DMS 273 treated with DMSO at 0.1 percent for 48 hours (cell line): Measurements from ENCODE around the gene RBKS.

Experiments
- DNase-seq: peaks from one replicate; lab custom pipeline; 2025; lab: John Stamatoyannopoulos, UW

The RBKS gene

DNA sequence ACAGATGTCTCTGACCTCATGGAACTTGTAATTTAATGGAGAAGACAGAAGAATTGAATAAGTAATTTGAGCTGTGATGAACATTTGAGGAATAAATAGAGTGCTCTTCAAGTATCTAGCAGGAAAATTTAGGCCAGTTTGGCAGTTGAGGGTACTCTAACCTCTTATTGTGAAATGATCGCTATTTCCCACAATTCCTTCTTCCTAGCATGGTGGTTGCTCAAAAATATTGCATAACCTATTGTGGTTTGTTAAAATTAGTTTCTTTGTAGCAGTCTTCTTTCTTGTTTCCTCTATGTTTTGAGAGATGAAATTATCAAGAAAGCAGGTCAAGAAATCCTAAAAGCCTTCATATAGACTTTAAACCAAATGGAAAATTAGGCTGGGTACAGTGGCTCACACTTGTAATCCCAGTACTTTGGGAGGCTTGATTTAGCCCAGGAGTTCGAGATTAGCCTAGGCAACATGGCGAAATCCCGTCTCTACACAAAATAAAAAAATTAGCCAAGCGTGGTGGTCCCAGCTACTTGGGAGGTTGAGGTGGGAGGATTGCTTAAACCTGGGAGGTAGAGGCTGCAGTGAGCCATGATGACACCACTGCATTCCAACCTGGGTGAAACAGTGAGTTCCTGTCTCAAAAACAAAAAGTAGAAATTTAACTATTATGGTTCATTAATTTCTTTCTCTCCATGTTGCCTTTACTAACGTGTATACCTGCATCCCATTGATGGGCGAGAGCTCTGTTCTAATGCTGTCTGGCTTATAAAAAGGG lies 58.7 kb downstream of the RBKS start:
- no peak for DNase-seq

DNA sequence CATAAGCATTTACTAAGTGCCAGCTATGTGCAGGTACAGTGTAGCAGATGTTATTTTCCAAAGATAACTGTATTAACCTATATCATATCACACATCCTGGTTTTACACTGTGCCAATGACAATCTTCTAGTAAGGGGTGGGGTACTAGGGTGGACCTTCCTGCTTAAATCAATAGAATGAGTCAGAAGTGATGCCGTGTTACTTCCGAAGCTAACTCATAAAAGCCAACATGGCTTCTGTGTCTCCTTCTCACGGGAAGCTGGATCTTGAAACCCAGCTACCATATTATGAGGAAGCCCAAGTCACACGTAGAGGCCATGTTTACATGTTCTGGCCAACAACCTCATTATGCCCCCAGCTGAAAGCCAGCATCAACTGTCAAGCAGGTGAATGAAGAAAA lies 59.5 kb downstream of the RBKS start:
- no peak for DNase-seq

DNA sequence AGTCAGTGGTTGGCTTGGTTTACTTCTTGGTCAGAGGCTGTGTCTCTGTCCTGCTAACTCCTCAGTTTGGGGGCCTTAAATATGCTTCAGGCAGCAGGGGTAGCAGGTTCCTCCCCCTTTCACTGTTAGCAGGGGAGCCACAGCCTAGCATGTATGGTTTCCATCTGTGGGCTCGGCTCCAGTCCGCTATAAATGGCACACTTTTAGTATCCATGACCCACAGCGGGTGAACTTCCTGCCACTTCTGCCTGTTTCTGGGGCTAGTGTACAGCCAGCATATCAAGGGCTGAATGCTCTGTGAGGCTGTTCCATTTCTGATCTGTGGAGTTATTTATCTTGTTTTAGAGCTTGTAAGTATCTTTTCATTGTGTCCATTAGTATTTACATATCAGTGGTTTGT lies 60.4 kb downstream of the RBKS start:
- no peak for DNase-seq

DNA sequence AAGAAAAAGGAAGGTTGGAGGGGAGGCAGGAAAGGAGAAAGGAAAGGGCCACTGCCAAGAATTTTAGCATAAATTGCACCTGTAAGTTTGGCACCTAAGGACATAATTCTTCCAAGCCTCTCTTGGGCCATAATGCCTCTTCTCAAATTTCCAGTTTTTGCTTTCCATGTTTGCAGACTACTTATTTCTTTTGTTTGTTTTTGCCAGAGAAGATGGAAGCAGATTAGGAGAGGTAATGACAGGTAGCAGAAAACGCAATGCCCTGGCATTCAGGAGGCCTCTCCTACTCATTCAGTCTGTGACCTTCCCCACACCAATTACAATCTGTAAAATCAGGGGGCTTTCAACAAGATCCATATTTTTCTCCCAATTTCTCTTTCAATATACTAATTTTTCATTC lies 61.9 kb downstream of the RBKS start:
- no peak for DNase-seq

DNA sequence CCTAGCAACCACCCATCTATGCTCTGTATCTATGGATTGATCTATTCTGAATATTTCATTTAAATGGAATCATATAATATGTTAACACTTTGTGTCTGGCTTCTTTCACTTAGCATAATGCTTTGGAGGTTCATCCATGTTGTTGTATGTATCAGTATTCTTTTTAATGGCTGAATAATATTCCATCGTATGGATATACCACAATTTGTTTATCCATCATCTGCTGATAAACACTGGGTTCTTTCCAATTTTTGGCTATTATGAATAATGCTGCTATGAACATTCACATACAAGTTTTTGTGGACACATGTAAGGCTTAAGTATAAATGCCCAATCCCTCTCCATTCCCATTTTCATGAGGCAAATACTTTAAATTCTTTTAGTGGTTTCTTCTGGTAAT lies 65.8 kb downstream of the RBKS start:
- no peak for DNase-seq

DNA sequence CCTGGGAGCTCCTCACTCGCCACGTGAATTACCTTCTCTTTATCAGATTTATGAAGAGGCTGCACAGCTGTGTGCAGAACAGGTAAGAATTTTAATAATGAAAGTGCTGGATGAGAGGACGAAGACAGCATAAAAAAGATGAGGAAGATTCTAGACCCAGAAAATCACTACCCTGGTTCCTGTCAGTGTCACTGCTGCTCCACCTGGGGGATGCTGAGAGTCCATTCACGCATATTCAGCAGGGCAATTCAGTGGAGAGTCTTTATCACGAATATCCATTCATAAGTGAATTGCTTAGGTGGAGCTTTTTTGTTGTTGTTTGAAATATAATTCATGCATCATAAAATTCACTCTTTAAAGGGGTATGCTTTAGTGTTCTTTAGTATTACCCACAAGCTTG lies 66.6 kb downstream of the RBKS start:
- no peak for DNase-seq

DNA sequence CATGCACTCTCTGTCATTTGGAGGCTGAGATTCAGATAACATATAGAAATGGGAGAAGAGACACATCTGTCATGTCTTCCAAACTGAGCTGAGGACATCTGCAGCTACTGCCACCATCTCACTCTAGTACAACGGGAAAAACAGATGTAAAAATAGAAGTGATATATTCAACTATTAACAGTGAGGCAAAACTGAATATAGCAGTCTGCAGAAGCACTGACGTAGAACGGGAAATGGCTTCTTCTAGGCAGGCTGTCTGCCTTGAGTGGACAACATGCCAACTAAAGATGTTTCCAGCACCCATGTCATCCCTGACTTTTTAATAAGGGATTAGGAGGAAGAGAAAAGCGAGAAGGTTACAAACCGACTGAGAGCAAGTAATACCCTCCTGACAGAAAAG lies 67.1 kb downstream of the RBKS start:
- DNase-seq, result no peak

DNA sequence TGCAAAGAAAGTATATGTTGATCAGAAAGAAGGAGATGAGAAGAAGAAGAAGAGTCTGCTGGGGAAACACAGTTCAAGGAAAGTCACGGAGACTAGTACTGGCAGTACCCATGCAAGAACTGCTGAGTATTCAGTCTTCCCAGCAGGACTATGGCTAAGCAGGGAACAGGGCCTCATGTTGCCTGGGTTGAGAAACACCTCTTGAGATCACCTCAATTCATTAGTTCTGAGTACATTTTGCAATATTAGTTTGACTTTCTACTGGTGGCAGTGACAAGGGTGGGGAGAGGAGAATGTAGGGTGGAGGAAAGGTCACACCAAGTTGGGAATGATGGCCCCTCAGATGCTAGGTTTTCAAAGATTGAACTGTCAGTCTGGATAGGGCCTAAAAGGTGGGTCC lies 68.1 kb downstream of the RBKS start:
- no peak for DNase-seq

DNA sequence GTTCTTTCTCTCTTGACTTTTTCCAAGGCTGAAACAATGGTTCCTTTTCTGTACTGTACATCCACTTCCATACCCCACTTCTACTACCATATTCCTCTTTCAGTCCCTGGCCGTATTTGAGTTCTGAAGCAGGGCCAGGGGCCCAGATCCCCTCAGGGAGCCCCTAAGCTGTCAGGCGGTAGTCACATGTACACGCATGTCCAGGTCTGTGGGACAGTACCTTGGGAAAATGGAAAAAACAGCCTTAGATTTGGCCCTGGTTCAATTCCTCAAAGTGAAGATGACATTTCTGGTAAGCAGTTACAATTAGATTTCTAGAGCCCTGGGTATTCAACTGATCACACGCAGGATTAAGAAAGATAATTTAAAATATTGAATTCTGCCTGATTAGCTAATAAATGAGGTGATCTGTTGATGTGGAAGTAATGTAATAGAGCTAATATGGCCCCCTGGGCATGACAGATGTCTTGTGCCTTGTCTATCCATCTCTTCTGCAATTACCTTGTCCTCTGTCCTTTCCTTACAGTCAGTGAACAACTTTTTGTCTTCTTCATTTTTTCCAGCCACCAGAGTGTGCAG lies 74.2 kb downstream of the RBKS start:
- no peak for DNase-seq

DNA sequence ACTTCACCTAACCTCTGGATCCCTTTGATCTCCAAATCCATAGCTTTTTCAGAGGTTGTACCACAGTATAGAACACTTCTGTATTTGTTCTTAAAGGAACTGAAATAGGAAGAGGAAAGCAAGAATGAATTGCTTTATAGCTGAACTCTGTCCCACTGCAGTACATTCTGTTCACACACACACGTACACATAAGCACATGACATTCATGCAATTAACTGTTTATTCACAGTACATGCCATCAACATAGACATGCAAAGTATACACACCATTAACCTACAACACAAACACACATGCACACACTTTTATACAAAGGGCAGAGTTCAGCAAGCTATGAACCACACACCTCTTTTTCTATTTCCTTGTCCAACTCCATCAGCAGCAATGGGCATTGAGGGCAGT lies 75.4 kb downstream of the RBKS start:
- no peak for DNase-seq

DNA sequence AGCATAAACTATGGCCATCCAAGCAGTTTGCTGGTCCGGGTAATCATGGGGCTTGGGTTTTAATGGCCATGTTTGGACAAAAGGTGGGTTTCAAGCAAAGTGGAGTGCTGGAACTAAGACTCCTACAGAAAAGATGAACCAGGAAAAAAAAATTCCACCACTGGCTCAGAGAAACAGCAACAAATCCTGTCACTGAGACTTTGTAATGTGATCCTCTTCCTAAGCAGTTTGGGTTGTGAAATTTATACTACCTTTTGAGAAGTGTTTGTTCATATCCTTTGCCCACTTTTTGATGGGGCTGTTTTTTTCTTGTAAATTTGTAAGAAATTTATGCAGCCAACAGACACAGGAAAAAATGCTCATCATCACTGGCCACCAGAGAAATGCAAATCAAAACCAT lies 78.4 kb downstream of the RBKS start:
- DNase-seq, result no peak

DNA sequence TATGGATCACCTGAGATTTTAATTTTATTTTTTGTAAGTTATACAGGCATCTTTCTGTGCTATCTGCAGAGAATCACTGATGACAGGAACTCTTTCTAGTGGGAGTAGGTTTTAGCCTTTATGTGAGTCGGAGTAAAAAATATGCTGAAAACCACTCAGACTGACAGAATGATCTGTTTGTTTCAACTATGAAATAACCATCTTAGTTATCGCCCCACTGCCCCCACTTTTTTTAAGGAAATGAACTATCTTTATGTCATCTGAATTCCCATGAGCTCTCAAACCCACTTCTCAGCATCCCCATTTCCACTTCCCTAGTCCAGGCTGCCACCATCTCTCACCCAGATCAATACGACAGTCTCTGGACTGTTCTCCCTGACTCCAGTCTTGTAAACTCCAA lies 79.7 kb downstream of the RBKS start:
- no peak for DNase-seq

DNA sequence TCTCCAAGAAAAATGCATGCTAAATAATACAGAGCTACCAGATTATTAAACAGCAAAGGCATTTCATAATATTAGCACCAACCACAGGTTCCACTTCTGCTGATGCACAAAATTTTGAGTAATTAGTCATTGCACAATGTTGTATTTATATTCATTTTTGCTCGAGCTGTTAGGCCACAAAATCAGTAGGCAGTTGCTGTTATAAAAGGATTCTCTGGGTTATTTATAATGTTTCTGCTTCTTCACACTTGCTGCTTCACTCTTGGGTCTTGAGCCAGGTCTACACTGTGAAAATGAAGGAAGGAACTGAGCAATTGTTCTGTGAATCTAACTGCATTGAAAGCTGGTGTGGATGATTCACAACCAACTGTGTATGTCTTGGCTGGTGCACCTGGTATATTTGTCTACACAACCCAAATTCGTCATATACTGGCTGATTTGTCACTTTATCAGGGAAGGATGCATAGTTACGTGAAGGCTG lies 80.4 kb downstream of the RBKS start:
- no peak for DNase-seq

DNA sequence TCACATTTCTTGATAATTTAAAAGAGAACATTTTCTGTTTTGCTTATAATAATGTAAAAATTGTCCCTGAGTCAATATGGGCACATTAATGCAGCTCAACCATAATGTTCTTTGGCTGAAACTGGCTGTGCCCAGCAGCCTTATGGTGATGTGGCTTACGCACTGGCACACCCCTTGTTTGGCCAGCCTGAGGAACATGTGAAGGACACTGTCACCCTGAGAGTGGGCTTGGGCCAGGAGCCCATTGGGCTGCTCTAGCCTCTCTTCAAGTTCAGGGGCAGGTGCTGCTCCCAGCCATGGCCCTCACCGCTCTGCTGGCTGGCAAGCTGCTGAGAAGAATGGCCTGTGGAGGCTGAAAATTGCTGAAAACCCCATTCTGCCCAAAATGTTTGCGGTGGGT lies 81.2 kb downstream of the RBKS start:
- DNase-seq, result no peak

DNA sequence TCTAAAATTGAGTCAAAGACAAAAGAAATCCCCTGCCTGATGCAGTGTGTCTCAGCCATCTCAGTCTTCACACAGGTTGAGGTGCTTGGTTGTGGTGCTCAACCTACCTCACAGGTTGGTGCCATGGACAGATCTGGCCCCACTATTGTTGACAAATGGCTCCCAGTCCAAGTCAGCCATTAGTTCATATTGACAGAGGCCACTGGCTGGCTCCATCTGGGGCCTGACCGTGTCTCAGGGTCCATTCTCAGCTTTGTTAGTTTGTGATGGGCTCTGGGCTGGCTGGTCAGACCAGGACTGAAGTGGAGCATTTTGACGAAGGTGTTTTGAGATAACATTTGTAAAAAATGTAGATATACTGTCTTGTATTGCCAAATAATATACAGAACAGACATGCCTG lies 81.8 kb downstream of the RBKS start:
- DNase-seq, result no peak

DNA sequence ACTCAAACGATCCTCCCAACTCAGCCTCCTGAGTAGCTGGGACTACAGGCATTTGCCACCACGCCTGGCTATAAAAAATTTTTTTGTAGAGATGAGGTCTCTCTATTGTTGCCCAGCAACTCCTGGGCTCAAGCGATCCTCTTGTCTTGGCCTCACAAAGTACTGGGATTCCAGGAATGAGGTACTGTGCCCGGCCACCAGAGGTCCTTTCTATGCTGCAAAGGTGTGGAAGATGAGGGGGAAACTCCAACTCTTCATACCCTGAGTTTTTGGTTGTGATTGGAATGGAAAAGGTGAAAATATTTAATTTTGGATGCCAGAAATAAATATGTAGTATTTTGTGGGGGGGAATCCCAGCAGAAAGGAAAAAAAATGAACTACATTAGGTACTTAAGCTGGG lies 82.7 kb downstream of the RBKS start:
- no peak for DNase-seq

DNA sequence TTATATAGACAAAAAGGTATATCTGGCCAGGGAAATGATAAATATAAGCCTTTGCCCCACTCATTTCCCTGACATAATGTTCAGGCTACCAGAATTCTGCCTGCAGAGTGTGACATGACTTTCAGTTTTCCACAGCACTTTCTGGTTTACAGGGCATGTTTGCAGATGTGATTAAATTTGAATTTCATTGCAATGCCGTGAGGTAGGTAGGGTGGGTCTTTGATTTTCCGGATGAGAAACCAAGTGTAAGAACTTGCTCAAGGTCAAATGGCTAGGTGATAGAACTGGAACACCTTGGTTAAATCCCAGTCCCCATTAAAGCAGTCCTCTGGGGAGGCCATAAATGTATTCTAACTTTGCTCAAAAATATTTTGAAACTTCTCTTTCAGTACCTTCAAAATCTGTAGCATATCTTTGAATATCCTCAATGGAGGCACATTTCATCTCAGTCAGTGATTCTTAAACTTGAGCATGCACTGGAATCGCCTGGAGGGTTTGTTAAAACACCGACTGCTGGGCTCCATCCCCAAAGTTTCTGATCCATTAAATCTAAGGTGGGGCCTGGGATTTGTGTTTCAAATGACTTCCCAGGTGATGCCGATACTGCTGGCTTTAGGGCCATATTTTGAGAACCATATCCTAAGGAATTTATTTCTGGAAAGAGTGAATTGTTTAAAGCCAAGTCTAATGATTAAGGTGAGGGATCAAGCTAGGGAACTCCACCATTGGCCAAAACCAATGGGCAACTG lies 83.7 kb downstream of the RBKS start:
- no peak for DNase-seq

DNA sequence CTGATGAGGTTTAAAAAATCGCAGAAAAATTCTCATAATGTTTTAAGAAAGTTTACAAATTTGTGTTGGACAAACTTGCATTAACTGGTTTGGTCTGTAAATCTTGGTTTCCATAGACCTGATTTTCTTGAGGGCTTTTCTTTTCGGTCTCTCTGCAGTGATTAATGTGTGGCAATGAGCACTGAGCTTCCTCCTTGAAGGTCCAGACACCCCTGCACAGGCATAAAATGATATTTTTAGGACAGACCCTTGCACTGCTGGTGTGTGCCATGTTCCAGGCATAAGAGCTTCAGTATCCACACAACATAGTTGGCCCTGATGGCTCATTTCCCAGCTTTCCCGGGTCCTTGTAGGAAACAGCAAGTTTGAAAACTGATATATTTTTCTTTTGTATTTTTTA lies 85.0 kb downstream of the RBKS start:
- no peak for DNase-seq

DNA sequence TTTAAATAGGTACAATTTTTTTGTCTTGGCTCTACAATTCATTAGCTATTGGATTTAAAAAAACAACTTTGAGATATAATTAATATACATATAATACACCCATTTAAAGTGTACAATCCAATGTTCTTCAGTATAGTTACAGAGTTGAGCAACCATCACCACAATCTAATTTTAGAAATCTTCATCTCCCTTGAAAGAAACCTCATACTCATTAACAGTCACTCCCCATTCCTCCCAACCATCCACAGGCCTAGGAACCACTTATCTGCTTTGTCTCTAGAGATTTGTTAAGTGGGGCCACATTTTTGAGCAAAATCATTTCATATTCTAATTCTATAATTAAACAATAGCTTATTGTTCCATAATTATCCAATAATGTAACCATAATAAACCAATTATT lies 86.0 kb downstream of the RBKS start:
- no peak for DNase-seq

DNA sequence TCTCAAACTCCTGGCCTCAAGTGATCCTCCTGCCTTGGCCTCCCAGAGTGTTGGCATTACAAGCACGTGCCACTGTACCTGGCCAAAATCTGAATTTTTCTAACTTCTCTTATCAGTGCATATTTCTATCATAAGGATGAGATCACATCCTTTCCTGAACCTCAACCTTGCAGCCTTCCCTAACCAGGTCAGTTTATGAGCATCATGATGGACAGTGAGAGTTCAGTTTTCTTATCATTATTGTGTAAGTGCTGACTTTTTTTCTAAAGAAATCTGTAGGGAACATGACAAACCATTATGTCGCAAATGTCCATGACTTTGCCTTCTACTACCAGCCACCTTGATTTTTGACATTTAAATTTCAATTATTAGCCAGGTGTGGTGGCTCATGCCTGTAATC lies 87.1 kb downstream of the RBKS start:
- no peak for DNase-seq

DNA sequence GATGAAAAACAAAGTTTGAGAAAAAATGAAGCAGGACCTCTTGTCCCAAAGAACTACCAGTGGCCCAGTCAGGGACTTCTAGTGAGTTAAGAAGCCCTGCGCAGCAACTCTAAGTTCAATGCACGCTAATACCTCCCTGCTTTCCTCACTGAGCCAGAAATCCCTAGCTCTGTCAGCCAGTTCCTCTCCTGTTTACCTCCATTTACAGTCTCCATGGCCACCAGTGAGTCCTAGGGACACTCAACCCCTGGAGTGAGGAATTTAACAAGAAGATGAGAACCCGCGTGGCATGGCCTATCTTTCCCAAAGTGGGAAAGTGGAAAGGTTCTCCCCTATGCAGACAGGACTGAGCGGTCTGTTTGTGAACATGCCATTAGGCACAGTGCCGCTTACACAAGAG lies 87.6 kb downstream of the RBKS start:
- no peak for DNase-seq

DNA sequence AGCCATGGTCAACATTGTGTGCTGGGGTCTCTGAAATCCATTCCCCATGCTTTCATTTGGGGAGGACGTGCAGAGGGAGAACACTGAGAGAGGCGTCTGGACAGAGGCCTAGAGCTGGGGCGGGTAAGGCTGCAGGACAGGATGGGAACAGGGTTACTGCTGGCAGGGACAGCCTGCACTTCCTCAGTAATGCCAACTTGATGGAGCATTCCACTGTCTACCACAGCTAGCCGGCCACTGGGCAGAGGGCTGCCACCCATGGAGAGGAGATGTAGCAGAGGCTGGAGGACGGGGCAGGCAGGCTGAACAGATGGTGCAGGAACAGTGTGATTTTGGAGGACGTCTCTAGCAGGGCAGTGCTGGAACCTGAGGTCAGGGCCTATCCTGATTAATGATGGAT lies 89.3 kb downstream of the RBKS start:
- DNase-seq, result no peak

DNA sequence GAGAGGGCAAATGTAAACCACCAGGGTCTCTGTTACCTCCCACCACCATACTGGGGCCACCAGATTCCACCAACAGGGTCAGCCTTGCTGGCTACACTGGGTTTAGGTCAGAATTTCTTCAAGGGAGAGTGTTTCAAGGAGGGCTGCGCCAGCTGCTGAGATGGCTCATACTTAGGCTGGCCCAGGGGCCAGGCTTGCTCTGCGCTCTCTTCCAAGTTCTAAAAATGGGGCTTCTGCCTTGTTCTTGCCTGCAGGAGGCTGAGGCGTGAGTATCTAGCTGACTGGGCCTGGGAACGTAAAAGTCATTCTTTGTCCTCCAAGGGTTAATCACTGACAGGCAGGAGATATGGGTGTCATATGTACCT lies 90.6 kb downstream of the RBKS start:
- no peak for DNase-seq
